RPMI8226 (cell line): ENCODE results near the gene SLC12A7.
"Not testable (repeated sequence)": the region's sequence is repeated elsewhere in the genome, so short reads cannot be mapped to it uniquely, and the experiment has no call there.

Source experiments
- DNase-seq: peaks from one replicate; pipeline ENCODE4 v3.0.0-alpha.2; 2015

SLC12A7 gene

GRCh38 chr5:1111727-1112289 is at the start of gene SLC12A7:
SLC12A7 (minus strand) TSS chr5:1112063; CDS start chr5:1111991, 72 bp downstream.
- DNase-seq = peak; percentile 91

DNA sequence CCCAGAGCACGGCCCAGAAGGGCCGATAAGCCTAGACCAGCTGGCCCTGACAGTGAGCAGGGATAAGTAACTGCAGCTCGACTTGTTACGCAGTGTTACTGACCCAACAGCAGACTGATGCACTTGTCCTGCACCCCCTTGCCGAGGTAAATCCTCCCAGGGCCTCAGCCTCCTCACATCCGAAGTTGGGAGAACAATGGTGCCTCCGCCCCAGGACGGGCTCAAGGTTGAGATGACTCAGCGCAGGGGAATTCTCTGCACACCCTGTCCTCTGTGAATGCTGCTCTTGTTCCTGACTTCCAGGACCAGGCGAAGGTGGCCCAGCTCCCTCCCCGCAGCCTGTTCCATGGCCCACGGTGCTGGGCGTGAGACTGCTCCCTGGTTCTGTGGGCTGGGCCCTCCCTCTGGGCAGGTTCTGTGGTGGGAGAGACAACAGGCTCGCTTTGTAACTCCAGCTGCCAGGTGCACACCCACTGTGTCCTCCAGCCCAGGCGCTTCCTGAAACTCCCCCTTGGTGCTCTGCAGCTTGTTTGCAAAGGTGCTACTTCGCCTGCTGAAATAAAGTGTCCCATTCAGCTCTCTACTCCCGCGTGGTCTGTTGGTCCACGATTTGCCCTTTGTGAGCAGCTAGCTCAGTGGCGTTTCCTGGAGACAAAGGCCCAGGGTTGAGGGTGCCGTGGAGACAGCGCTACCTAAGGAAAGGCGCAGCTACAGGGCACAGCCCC is 49.4 kb upstream of the SLC12A7 start:
- no peak for DNase-seq

DNA sequence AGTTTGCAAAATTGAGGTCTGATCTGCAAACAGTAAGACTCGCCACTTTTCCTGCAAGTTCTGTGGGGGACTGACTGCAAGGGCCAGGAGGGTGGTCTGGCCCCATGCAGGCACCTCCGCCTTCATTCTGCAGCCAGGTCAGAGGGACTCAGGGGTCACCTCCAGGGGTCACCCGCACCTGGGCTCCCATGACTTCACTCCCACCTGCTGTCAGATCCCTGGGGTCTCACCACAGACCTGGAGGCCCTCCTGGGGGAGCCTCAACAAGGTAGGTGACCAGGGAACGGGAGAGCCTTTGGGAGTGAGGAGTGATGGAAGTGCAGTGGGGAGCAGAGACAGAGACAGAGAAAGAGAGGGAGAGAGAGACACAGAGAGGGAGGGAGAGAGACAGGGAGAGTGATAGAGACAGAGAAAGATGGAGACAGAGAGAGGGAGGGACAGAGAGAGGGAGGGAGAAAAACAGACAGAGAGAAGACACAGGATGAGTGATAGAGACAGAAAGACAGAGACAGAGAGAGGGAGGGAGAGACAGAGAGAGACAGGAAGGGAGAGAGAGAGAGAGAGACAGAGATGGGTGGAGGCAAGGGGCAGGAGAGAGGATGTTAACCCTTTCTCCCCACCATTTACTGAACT is 48.0 kb upstream of the SLC12A7 start:
- DNase-seq = no peak

DNA sequence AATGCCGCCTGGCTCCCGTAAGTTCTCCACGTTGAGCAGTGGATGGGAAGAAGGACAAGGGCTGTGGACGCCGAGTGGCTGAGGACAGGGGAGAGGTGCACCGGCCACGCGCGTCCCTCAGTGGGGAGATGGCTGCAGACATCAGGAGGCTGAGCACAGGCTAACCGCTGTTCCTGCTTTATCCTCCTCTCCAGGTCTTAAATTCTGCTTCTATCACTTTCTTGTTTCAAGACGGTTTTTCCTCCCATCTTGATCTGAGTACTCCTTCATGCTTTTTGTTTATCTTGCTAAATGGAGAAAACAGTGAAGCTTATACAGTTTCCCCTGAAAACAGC is 47.4 kb upstream of the SLC12A7 start:
- DNase-seq = no peak

- no peak for DNase-seq
These were observed 46.9 kb upstream of the SLC12A7 start for GRCh38 chr5:1158647-1159340.

DNA sequence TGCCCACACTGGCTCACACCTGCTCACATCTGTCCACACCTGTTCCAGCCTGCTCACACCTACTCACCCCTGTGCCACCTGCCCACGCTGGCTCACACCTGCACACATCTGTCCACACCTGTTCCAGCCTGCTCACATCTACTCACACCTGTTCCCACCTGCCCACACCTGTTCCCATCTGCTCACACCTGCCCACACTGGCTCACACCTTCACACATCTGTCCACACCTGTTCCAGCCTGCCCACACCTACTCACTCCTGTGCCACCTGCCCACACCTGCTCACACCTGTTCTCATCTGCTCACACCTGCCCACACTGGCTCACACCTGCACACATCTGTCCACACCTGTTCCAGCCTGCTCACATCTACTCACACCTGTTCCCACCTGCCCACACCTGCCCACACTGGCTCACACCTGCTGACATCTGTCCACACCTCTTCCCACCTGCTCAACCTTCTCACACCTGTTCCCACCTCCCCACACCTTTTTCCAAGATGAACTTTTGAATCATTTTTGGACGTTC is 45.7 kb upstream of the SLC12A7 start:
- not testable (repeated sequence) for DNase-seq

GRCh38 chr5:1156754-1157460 is 45.0 kb upstream of the SLC12A7 start:
- no peak for DNase-seq

- DNase-seq = no peak
These were observed 44.3 kb upstream of the SLC12A7 start for GRCh38 chr5:1156033-1156753.

DNA sequence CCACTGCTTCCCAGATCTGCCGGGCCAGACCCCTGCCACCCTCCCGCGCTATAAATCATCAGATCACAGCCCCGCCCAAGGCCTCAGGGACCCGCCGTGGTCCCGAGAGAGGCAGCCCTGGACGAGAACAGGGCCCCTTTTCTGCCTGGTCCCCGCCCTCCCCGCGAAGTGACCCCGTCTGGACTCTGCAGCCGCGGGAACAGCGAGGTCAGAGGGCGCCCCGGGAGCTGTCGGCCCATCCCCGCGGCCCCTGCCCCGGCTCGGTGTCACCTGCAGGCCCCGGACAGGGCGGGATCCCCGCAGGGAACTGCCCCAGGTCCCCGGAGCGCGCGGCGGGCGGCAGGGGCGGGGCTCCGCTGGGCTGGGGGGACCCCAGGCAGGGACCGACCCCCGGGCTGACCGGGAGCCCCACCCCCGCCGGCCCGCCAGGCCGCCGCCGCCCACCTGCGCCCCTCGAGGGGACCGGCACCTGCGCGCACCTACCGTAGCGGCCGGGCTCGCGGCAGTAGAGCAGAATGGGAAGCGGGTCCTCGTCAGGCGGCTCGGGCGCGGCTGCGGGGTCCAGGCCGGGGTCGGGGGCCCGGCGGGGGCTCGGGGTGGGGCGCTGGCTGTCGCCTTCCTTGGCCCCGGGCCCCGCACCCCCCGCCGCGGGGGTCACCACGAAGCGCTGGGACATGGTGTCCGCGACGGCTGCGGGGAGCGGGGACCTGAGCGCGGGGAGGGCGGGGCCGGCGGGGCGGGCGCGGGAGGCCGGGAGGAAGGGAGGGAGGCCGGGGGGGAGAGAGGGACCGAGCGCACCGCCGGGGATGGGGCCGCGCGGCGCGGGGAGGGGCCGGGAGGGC is 43.5 kb upstream of the SLC12A7 start:
- no peak for DNase-seq

DNA sequence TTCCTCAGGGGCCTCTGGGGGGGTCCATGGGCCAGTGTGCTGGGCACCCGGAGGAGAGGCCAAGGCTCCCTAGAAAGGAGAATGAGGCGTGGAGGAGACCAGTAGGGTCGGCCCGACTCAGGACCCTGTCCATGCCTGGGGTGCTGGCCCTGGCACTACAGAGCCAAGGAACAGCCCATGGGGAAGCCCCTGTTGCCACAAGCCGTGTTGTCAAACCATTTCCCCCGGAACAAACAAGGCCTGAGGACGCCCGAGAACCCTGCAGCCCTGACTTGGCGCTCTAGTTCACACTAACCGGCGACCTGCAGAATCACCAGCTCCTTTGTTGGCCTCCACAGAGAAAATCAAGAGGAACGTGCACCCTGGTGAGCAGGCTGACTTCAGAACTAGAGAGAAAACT is 41.6 kb upstream of the SLC12A7 start:
- DNase-seq = no peak

DNA sequence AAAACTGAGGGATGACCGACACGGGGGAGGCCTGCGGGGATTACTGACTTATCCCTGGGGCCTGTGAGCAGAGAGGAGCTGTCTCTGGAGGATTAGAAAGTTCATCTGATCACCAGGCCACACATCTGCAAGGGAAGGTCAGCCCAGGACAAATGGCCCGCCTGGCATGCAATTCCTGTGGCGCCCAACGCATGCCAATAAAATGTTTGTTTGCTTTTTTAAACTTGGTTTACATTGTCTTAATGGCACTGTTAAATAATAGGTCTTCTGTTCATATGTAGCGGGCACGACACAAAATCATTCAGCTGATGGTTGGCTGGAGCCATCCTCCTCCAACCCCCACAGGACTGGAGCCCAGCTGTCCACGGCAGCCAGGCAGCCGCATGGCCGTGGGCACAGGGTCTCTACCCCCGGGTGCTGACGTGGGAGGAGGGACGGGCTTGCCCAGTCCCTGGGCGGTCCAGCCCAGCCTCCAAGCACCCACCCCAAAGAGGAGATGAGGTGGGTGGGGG is 41.0 kb upstream of the SLC12A7 start:
- no peak for DNase-seq

- no peak for DNase-seq
These were observed 40.3 kb upstream of the SLC12A7 start for GRCh38 chr5:1152156-1152555.

DNA sequence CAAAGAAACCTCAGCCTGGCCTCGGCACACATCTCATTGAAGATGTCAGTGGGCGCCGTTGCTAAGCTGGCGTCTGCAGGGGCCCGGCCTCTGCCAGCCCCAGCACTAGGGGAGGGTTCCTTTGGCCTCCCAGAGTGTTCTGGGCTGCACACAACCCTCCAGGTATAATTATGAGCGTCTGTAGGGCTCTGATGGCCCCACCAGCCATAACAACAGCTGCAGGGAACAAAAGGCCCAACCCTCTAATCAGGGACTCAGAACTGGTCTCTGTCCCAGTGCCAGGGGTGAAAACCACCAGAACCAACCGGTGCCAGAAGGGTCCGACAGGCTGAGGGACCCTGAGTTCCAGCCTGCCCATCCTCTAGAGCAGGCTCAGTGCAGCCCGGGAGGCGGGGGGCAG is 39.5 kb upstream of the SLC12A7 start:
- DNase-seq = no peak

DNA sequence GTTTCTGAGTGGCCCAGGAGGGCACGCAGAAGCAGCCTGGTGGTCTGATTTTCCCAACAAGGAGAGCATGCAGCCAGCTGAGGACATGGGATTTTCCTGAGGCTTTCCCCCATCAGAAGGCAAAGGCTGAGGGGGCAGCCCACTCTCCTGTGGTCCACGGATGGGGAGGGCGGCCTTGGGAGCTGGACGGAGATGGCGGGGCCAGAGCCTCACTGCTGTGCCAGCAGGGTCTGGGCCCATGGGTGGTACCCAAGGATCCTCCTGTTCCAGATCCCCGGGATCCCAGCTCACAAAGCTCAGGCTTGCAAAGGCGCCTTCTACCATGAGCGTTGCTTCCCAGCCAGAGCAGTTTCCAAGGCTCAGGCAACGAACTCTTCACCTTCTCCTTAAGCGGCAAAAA is 39.0 kb upstream of the SLC12A7 start:
- DNase-seq = no peak

DNA sequence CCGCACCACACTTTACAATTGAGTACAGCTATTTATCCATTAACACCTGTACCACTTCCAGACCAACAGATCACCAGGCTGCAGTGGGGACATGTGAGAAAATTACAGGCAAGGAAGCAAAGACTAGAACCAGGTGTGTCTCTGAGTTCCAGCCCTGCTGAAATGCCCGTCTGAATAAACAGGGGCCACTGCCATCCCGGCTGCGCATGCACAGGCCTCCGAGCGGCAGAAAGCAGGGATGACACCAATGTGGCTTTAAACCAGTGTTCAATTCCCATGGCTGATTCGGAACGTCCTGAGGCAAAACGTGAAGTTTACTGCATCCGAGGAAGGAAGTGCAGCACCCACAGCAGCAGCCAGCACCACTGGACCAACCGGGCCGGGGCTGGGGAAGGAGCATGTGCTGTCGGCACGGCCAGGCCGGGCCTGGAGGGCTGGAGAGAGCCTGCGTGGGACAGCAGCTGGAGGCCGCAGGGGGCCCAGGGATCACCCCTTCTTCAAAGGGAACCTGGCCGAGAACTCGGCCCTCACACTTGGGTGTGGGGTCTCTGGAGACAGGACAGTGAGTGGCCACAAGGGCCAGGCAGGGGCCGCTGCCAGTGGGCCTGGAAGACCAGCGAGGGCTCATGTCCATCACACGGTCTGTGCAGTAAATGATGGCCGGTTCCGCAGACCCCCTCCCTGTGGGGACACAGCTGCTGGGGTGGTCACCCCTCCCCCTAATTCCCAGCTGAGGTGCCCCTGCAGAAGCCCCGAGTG is 33.0 kb upstream of the SLC12A7 start:
- no peak for DNase-seq

DNA sequence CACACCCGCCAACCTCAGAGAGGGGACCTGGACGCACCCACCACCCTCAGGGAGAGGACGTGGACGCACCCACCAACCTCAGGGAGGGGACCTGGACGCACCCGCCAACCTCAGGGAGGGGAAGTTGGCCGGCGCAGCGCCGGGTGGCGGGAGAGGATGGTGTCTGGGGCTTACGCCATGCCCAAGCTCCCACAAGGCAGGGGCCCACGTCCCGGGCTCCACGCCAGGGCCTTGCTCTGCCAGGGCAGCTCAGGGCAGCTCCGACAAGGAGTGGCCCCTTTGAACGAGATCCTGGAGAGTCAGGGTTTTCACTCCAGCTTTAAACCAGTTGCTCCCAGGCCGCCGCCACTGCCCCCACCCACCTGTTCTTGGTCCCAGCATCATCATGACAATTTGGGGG is 32.2 kb upstream of the SLC12A7 start:
- no peak for DNase-seq

GRCh38 chr5:1143670-1143951 is 31.7 kb upstream of the SLC12A7 start:
- no peak for DNase-seq

GRCh38 chr5:1142886-1143669 is 31.2 kb upstream of the SLC12A7 start:
- DNase-seq = no peak

DNA sequence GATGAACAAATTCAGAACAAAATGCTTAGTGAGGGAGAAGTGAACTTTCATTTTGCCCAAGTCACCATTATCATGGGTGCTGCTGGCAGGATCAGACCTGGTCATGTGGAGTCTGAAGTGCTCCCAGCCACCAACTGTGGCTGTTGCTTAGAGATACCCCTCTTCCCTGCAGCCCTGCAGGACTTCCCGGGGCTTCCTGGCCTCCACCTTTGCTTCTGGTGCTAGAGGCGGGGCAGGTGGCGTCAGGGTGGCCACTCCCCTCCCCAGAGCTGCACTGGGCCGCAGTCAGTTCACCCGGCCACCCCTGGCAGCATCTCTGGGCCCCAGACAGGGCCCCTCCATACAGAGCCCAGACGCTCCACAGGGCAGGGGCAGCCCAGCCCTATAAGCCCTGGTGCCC is 30.0 kb upstream of the SLC12A7 start:
- DNase-seq = peak; percentile 59

GRCh38 chr5:1140818-1141189 is 28.9 kb upstream of the SLC12A7 start:
- DNase-seq = no peak
